ENCODE measurements around the gene PLAAT3.
"Not testable (repeated sequence)": the region's sequence is repeated elsewhere in the genome, so short reads cannot be mapped to it uniquely, and the experiment has no call there.

The PLAAT3 gene

DNA sequence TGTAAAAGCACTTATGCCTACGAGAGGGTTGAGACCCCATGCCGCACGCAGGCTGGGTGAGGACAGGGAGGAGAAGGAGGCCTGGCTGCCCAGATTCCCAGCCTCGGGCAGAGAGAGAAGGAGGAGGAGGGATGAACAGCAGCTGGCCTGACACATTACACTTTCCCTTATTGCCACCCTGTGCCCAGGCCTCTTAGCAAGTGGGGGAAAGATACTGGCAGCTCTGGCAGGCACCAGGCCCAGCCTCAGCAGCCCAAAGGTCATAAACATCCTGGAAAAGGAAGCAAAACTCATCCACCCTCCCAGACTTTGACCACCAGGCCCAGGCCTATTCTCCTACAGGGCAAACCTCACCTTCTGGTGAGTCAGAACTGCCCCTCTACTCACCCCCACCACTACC lies 4.7 kb downstream of the PLAAT3 start:
- peak; percentile 20 for DNase-seq (ENCODE audit: low read depth, low spot score)

DNA sequence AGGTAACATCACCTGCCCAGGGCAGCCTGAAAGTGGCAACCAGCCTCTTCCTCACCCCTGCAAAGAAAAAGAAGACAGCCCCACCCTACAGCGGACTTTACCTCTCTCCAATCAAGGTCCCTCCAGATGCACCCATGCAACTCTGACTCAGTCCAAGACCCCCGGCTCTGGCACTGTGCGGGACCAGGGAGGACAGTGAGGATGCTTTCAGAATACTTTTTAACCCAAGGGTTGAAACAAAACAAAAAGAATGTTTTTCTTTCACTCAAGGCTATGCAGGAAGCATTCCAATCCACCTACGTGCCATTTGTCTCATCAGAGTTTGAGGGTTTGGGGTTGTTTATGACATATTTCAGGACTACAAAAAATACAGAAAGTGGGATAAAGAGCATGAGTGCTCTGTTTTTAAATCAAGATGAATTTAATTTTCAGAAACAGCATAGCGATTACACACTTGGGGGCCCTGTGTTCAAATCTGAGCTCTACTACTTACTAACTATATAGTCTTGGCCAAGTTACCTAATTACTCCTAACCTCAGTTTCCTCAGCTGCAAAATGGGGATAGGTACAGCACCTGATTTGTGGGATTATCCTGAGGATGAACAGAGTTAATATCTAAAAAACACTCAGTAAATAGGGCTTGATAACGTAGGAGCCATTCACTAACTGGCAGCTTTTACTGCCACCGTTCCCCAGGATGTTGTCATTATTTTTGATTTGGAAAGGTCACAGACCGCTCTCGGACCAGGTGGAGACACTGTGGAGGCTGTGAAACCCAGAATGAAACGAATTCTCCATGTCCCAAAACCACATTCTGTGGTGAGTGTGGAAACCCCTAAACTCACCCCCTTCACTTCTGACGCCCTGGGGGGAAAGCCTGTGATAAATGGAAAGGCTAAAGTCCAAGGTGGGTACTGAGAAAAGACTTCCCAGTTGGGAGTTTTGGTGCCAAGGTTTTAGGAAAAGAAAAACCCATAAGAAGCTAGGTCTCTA lies 5.6 kb downstream of the PLAAT3 start:
- DNase-seq (ENCODE audit: low read depth, low spot score) = peak; percentile 89

DNA sequence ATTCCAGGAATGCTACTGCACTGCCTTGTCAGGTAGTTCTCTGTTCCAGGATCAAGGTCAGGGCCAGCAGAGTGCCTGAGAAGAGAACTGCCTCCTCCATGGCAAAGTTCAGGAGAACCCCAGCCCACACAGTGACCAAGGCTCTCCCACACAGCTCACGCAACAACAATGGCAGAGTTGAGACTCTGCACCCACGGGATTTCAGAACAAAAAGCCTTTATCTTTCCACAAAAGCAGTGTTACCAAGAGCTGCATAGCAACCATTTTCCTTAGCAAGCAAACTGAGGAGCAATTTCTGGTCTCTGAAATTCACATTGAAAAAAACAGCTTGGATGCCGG lies 11.1 kb downstream of the PLAAT3 start:
- DNase-seq (ENCODE audit: low read depth, low spot score) = peak; percentile 64

DNA sequence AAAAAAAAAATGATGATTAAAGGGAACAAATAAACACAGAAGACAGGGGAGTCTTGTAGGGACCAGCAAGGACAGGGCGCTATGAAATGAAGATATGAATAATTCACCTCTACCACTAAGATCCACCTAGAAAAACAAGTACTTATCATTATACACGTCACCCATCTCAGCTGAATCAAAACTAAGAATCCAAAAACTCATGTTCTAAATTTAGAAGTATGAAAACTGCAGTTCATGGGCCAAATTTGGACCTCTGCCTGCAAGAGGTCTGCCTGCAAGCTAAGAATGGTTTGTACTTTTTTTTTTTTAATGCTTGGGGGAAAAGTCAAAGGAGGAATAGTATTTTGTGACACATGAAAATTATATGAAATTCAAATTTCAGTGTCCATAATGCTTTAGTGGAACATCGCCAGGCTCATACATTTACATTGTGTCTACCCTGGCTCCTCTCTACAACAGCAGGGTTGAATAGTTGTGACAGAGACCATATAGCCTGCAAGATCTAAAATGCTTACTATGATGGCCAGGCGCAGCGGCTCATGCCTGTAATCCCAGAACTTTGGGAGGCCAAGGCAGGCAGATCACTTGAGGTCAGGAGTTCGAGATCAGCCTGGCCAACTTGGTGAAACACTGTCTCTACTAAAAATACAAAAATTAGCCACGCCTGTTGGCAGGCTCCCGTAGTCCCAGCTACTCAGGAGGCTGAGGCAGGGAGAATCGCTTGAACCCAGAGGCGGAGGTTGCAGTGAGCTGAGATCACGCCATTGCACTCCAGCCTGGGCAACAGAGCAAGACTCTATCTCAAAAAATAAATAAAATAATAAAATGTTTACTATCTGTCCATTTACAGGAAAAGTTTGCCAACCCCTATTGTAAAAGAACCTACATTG lies 11.7 kb downstream of the PLAAT3 start:
- peak; percentile 57 for DNase-seq (ENCODE audit: low read depth, low spot score)

DNA sequence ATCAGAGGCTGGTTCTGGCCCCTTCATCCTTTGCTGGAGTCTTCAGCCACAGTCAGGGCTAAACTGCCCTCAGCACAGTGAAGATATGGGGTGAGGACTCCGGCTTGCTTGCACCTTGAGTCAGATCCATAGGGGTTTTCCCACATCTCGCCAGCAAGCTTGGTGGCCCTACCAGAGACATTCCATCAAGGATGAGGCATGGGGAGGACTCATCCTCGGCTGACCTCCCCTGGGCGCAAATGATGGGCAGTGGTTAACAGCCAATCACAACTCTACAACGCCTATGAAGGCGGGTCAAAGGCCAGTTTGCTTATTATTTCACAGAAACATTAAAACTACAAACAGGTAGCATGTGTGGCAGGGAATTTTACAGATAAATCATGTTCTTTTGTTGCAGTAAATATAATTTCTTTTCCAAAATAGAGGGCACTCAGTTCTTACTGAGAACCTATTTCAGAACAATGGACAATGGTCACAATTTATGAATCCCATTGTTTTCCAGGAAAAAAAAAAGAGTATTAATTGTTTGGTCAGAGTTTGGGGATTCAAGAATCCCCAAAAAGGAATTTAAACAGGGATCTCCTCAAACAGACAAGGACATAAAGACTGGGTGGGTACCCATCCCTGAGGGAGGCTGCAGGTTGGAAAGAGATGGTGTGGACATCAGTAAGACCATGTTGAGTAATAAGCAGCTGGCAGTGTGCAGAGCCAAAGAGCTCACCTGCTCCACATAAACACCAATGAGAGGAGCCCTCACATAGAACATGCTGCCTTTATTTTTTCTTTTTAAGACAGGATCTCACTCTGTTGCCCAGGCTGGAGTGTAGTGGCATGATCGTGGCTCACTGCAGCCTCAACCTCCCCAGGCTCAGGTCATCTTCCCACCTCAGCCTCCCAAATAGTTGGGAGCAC lies 14.8 kb downstream of the PLAAT3 start:
- DNase-seq (ENCODE audit: low read depth, low spot score) = peak; percentile 59

DNA sequence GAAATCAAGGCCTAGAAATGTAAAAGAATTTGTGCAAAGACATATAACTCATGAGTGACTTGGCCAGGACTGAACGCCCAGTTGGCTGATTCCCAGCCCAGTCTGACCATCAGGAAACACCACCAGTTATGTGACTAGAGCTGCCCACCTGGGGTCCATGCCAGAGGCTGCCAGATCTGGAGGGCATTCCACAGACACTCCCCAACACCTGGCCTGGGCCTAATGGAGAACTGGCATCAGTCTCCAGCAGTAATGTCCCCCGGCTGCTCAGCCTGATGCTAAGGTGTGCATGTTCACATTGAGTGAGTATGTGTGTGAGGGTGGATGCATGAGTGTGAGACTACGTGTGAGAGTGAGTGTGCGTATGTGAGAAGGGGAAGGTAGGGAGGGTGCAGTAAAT lies 15.7 kb downstream of the PLAAT3 start:
- no peak for DNase-seq (ENCODE audit: low read depth, low spot score)

DNA sequence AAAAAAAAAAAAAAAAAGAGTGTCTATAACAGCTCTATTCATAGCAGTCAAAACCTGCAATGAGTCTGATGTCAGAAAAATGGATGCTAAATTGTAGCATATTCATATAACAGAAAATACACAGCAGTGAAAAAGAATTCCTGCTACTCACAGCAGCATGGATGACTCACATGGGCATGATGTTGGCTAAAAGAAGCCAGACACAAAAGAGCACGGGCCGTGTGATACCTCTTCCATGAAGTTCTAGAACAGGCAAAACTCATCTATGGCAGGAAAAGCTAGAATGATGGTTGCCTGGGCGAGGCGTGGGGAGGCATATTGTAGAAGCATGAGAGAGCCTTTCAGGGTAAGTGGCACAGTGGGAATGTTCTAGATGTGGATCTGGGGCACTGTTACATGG lies 18.9 kb downstream of the PLAAT3 start:
- DNase-seq (ENCODE audit: low read depth, low spot score) = peak; percentile 36

DNA sequence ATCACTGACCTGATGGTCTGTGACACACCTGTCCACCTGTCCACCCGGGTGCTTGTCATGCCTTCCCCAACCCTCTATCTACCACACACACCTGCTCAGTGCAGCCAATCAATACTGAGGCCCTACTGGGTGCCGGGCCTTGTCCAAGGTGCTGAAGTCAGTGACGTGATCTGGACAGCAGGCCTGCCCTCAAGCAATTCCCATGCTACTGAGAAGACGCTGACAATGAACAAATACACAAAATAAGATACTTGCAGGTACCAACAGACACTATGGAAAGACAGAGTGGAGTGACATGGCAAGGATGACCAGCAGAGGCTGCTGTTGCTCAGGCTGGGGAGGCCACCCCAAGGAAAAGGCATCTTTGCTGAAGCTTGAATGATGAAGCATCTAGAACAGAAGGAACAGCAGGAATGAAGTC lies 21.2 kb downstream of the PLAAT3 start:
- DNase-seq (ENCODE audit: low read depth, low spot score) = peak; percentile 45

DNA sequence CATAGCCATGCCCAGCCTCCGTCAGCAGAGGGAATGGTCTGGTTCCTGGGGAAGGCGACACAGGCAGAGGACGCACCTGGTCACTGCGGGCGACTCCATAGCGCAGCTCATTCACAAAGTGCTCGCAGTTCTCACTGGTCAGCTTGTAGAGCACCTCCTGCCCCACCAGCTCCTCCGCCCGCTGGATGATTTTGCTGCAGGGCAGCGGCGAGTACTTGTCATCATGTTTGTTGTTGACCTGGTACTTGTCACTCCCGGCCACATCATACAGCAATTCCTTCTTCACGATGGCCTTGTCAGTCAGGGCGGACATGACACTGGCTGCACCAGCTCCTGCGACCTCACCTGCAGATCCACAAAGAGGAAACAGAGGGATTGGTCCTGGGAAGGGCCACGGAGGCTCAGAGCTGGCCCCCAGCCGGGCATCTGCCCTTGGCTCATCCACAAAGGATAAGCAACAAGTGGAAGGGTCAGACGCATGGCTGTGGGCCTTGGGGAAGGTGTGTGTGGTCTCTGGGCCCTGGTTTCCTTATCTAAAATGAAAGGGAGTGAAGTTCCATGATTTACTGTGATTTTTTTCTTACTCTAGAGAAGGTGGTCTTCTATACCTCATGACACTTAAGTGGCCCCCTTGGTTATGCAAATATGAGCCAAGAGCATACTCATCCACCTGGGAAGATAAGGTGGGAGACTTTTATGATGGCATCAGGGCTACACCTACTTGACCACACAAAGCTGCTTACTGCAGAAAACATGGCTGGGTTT lies 24.0 kb downstream of the PLAAT3 start:
- DNase-seq (ENCODE audit: low read depth, low spot score) = no peak

DNA sequence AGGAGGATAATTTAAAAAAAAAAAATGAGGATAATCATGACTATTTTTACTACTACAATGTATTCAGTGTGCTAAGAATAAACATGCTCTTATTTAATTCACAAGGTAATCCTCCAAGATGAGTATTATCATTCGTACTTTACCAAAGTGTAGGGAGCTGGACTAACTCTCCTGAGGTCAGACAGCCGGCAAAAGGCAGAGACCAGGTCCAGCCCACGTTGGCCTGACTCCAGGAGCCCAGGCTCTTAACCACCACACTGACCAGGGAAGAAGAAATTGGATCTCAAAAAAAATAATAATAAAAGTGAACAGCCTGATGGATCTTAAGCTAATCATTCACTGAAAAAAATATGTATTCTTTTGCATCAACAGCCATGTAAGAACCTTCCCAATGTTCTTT lies 25.2 kb downstream of the PLAAT3 start:
- no peak for DNase-seq (ENCODE audit: low read depth, low spot score)

DNA sequence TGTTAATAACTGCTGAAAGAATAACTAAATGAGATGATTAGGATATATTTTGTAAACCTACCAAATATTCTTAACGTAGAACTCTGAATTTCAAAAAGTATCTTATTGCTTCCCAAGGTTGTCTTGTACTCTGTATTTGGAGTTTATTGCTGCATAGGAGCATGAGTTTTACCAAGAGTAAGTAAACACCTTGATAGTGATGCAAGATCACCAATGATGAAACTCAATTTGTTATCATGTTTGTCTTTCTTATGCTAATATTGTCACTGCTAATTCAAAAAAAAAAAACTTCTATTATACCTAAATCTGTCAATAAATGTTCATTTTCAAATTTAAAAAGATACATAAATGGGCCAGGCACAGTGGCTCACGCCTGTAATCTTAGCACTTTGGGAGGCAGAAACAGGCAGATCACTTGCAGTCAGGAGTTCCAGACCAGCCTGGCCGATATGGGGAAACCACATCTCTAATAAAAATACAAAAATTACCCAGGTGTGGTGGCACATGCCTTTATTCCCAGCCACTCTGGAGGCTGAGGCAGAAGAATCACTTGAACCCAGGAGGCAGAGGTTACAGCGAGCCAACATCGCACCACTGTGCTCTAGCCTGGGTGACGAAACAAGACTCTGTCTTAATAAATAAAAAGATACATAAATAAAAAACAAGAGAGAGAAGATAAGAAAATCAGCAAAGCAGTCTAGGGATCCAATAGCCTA lies 27.6 kb downstream of the PLAAT3 start:
- no peak for DNase-seq (ENCODE audit: low read depth, low spot score)

DNA sequence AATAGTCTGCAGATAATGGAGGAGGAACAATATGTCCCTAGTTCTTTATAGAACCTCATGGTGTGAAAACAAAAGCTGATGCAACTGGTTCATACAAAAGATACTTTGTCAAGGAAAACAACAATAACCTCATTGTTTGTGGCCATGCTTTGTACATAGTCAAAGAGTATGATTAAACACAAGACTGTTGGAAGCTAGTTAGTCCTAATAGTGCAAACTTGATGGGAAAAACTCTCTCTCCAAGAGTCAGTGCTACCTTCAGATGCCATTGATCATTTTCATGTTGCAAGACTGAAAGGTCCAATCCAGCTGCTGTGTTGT lies 30.9 kb downstream of the PLAAT3 start:
- DNase-seq (ENCODE audit: low read depth, low spot score) = no peak

DNA sequence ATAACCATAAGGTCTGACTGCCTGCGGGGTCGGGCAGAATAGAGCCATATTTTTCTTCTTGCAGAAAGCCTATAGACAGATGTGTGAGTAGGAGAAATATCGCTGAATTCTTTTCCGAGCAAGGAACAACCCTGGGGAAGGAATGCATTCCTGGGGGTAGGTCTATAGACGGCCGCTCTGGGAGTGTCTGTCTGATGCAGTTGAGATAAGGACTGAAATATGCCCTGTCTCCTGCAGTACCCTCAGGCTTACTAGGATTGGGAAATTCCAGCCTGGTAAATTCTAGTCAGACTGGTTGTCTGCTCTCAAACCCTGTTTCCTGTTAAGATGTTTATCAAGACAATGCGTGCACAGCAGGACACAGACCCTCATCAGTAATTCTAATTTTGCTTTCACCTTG lies 33.0 kb downstream of the PLAAT3 start:
- DNase-seq (ENCODE audit: low read depth, low spot score) = not testable (repeated sequence)

DNA sequence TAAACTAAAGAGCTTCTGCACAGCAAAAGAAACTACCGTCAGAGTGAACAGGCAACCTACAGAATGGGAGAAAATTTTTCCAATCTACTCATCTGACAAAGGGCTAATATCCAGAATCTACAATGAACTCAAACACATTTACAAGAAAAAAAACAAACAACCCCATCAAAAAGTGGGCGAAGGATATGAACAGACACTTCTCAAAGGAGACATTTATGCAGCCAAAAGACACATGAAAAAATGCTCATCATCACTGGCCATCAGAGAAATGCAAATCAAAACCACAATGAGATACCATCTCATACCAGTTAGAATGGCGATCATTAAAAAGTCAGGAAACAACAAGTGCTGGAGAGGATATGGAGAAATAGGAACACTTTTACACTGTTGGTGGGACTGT lies 35.4 kb downstream of the PLAAT3 start:
- not testable (repeated sequence) for DNase-seq (ENCODE audit: low read depth, low spot score)

DNA sequence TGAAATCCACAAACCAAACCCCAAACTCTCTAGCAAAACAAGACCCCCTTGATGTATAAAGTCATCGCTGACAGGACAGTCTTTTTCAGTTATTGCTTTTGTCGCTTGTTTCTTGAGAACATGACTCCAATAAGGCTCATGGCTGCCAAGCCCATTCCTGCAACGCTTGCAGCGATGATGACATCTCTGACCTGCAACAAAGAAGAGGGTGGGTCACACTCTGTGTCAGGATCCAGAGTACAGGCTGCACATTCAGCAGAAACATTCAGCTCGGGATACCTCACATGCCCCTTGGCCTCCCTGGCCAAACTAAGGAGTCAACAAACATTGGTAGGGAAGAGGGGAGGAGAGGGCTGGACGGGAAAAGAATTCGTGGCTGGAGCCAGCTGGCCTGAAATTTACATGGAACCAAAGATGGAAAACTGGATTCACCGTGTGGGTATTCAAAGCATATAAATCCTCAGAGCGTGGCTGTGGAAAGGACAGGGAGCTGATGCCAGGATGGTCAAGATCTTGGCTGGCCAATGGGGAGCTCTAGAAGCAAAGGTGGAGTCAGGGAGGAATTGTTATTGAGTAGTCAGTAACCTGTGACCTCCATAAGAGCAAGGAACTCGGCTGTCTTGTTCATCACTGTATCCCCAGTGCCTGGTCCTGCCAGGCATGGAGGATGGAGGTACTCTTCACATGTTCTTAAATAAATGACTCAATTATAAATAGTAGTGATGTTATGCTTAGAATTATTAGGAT lies 39.2 kb downstream of the PLAAT3 start:
- no peak for DNase-seq (ENCODE audit: low read depth, low spot score)

DNA sequence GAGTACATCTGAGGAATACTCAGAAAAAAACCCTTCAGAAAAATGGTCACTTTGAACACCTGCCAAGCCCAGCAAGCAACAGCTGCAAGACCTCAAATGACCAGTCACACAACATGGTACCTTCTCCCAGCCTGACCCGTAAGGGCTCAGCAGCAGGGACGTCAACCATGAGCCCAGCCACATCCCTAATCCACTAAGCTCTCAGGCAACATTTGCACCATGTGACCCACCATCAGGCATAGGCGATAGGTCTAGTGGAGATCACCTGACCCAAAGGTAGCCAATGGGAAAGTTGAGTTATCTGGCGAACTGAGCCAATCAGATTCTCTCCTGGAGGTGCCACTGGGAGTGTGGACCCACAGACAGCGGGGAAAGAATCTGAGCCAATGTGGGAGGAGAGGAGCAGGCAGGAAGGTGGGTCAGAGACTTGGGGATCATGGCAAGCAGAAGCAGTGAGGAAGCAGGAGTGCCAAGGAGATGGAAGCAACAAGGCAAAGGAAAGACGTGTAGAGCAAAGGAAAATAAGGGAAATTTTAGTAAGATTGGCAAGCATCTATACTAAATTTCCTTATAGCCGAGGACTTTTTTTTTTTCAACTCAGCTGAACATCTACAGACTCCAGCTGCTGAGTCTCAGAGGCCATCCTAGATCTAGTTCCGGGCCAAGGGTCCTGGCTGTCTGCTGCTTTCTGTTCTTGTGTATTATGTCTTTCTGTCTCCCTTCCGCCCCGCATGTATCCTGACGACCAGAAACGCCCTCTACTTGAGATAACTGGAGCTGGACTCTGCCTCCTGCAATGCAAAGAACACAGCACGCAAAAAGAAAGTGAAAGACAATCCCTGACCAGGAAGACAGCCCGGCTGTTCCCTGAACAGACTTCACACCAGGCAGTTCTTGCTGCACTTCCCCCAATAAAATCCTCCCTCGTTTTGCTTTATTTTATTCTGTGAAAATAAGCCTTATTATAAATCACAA lies 40.1 kb downstream of the PLAAT3 start:
- DNase-seq (ENCODE audit: low read depth, low spot score) = no peak

DNA sequence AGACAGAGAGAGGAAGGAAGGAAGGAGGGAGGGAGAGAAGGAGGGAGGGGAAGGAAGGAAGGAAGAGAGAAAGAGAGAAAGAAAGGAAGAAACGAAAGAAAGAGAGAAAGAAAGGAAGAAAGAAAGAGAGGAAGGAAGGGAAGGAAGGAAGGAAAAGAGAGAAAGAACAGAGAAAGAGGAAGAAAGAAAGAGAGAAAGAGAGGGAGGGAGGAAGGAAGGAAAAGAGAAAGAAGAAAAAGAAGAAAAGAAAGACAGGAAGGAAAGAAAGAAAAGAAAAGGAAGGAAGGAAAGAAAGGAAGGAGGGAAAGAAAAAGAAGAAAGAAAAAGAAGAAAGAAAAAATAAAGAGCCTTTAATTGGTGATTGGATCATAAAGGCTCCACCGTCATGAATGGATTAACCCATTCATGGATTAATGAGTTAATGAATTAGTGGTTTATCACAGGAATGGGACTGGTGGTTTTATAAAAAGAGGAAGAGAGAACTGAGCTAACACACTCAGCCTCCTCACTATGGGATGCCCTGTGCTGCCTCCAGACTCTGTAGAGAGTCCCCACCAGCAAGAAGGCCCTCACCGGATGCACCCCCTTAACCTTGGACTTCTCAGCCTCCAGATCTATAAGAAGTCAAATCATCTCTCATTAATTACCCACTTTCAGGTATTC lies 42.1 kb downstream of the PLAAT3 start:
- DNase-seq (ENCODE audit: low read depth, low spot score) = no peak

DNA sequence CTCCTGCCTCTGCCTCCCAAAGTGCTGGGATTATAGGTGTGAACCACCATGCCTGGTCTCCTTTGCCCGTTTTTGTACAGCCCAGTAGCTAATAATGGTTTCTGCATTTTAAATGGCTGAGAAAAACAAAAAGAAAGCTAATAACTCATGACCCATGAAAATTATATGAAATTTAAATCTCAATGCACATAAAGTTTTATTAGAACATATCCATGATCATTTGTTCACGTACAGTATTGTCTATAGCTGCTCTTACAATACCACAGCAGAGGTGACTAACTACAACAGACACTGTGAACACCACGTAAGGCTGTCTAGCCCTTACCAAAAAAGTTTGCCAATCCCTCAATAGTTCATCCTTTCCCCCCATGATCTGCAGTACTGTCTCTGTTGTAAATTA lies 44.7 kb downstream of the PLAAT3 start:
- DNase-seq (ENCODE audit: low read depth, low spot score) = no peak

Measured in astrocyte of the hippocampus (primary cell).